Stimulated activated CD4-positive, alpha-beta T cell treated with anti-CD3 and anti-CD28 coated beads, Interleukin-1b, Interleukin-23, amount 100 ng/mL, for 48 hours (primary cell): ENCODE data around the gene KIF3B.
"Not testable (repeated sequence)": the region's sequence is repeated elsewhere in the genome, so short reads cannot be mapped to it uniquely, and the experiment has no call there.

Experiments used
- DNase-seq: peaks from one replicate; pipeline ENCODE4 v3.0.0-alpha.2; 2020

KIF3B gene

GRCh38 chr20:32296819-32297420 lies 19.5 kb downstream of the KIF3B start:
- DNase-seq, result no peak

DNA sequence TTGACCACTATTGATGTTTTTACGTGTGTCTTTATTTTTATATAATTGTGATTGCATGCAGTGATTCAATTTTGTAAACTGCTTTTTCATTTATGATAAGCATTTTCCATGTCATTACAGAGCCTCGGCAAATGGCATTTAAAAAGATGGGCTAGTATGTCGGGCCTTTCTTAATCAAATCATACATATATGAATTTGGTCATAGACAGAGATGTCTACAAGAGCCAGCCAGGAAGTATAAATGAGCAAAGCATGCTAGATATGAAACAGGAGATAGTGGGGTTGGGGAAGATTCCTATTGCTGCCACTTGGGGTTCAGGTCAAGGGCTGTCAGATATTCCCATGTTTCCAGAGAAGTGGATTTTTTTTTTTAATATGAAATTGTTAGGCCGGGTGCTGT lies 20.0 kb downstream of the KIF3B start:
- DNase-seq, result no peak

GRCh38 chr20:32300647-32301046 lies 23.2 kb downstream of the KIF3B start:
- DNase-seq, result no peak

DNA sequence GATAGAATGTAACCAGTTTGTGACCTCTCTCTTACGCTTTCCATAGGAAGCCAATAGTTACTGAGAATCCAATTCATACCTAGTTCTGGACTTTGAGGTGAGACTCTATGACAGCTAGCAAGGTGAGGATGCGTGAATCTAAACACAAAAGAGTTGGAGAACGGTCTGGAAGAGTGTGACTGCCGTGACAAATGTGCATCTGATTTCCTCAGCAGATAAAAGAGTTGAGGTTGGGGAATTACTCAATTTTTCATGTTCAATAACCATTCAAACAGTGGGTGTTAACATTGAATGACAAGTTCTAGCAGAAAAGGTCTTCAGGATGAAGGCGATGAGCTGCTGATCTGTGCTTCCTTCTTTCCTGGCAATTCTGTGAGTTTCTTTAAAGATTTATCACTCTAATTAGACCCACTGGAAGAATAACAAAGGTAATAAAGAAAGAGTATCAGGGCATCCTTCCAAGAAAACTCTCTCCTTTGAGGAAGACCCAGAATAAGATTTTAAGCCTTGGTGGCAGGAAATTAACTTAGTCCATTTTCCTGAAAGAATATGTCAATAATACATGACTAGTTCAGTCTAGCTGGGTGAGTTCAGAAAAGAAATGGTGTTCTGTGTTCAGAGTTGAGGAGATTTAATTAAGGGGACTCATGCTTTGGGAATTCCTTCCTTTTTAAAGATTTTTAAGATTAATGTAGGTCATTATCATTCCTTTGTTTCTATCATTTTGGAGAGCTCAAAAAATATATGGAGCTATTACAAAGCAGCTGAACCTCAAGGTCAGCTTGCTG lies 24.5 kb downstream of the KIF3B start:
- no peak for DNase-seq

DNA sequence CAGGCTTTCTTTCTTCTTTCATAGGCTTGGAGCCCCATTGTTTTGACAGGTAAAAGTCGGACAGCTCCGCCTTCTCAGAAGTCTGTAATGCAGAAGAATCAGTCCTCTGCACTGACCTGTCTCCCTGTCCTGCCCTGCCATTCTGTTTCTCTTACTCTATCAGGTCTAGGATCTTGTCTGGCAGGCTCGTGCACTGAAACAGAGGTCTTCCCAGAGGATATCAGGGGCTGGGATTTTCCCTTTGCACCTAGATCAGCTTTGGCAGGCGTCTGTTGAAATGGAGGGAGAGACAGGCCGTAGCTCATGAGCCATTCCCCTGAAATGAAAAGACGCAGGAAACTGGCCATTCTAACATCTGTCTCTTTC lies 25.0 kb downstream of the KIF3B start:
- DNase-seq, result no peak

- DNase-seq, result no peak
Observed at GRCh38 chr20:32304131-32304746, 26.8 kb downstream of the KIF3B start.

DNA sequence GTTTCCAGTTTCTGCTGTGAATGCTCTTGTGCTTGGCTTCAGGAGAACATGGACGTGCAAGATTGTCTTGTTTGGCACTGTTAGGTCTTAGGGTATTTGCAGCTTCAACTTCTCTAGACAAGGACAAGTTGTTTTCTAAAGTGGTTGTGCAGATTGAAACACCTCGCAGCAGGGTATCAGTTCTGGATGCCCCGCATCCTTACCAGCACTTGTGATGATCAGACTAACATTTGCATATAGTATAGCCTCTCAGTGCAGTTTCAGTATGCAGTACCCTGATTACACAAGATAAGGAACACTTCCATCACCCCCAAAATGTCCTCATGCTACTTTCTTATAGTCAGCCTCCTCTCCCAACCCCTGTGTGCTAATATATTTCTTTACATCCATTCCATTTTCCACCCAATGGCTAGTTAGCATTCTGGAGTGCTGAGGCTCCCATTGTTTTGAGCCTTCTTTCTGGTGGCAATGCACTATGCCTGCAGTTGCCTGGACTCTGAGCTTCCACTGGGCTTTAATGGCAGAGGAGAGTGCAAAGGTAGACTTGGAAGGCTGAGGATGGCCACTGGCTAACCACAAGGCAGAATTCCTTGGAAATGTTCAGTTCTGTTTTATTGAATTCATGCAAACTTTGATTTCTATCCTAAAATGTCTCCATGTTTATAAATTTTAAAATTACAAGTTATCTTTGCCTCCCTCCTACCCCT lies 35.4 kb downstream of the KIF3B start:
- DNase-seq, result no peak

GRCh38 chr20:32314768-32315167 lies 37.3 kb downstream of the KIF3B start:
- no peak for DNase-seq

GRCh38 chr20:32315399-32315798 lies 37.9 kb downstream of the KIF3B start:
- no peak for DNase-seq

- no peak for DNase-seq
Observed at GRCh38 chr20:32315891-32316290, 38.4 kb downstream of the KIF3B start.

DNA sequence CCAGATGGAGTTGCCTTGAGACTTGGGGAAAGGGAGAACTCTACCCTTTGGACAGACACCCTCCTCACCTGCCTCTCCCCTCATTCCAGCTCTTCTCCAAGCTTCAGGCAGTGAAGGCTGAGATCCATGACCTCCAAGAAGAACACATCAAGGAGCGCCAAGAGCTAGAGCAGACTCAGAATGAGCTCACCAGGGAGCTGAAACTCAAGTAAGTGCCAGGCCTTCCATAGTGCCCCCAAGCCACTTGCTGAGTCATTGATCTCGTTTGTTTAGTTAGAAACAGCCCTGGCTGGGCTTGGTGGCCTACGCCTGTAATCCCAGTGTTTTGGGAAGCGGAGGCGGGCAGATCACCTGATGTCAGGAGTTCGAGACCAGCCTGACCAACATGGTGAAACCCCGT lies 39.2 kb downstream of the KIF3B start:
- no peak for DNase-seq

DNA sequence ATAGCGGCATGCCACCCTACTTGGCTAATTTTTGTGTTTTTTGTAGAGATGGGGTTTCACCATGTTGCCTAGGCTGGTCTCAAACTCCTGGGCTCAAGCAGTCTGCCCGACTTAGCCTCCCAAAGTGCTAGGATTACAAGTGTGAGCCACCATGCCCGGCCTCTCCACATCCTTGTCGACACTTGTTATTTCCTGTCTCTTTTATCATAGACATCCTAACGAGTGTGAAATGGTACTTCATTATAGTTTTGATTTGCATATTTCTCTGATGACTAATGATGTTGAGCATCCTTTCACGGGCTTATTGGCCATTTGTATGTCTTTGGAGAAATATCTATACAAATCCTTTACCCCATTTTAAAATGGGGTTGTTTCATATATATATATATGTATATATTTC lies 41.6 kb downstream of the KIF3B start:
- no peak for DNase-seq

DNA sequence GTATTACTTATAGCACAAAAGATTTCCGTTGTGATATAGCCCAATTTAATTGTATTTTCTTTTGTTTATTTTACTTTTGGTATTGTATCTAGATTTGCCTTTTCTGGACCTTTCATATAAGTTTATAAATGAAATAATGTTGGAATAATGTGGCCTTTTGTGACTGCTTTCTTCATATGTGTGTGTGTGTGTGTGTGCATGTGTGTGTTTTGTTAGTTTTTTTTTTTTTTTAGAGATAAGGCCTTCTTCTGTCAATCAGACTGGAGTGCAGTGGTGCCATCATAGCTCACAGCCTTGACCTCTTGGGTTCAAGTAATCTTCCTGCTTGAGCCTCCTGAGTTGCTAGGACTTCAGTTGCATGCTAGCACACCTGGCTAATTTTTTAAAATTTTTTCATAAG lies 42.9 kb downstream of the KIF3B start:
- no peak for DNase-seq

DNA sequence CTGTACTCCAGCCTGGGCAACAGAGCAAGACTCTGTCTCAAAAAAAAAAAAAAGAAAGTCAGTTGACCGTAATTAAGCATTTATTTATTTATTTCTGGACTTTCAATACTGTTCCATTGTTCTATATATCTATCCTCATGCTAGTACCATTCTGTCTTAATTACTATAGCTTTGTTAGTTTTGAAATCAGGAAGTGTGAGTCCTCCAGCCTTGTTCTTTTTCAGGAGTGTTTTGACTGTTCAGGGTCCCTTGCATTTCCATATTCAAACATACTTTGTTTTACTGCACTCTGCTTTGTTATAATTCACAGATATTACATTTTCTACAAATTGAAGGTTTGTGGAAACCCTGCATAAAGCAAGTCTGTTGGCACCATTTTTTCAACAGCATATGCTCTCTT lies 43.9 kb downstream of the KIF3B start:
- DNase-seq, result no peak

- not testable (repeated sequence) for DNase-seq
Observed at GRCh38 chr20:32322260-32322659, 44.8 kb downstream of the KIF3B start.

DNA sequence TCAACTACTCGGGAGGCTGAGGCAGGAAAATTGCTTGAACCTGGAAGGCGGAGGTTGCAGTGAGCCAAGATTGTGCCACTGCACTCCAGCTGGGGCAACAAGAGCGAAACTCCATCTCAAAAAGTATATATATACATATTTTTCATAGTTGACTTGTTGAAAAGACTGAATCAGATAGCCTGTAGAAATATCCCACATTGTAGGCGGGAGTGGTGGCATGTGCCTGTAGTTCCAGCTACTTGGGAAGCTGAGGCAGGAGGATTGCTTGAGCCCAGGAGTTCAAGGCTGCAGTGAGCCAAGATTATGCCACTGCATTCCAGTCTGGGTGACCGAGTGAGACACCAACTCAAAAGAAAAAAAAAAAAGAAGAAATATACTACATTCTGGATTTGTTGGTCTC lies 46.3 kb downstream of the KIF3B start:
- DNase-seq, result not testable (repeated sequence)

DNA sequence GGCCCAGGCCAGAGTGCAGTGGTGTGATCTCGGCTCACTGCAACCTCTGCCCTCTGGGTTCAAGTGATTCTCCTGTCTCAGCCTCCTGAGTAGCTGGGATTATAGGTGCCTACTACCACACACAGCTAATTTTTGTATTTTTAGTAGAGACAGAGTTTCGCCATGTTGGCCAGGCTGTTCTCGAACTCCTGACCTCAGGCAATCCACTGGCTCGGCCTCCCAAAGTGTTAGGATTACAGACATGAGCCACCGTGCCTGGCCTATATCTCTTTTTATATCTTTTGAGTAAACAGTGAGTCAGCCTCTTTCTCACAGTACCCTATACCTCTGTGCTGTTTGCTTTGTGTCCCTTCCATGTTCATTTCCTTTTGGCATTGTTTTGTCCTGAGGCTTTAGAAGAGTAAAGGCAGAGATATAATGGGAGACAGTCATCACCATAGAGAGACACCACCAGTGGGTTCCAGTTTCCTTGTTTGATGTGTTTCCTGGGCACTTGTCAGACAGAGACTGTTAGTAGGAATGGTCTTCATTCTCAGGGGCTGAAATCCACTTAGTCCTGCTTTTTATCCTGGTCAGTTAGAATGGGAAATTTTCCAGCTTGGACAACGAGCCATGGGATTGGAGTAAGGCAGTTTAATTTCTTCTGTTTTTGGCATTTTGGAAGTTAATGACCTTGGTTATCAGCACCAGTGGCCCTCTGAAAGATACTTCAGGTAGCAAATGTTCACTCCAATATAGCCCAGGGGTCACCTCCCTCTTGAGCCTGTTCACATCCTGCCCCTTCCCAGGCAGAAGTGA lies 48.5 kb downstream of the KIF3B start:
- DNase-seq, result no peak

DNA sequence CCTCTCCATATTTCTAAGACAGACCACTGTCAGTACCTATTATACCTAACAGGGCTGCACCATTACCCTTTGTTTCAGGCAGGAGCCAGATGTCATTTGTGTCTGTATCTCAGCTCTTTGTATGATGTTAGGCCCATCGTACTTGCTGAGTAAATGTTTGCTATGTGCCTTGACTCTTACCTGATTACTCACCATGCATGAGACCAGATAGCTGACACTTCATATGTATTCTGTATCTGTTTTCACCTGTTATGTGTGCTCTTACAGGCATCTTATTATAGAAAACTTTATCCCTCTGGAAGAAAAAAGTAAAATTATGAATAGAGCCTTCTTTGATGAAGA lies 49.0 kb downstream of the KIF3B start:
- DNase-seq, result no peak

DNA sequence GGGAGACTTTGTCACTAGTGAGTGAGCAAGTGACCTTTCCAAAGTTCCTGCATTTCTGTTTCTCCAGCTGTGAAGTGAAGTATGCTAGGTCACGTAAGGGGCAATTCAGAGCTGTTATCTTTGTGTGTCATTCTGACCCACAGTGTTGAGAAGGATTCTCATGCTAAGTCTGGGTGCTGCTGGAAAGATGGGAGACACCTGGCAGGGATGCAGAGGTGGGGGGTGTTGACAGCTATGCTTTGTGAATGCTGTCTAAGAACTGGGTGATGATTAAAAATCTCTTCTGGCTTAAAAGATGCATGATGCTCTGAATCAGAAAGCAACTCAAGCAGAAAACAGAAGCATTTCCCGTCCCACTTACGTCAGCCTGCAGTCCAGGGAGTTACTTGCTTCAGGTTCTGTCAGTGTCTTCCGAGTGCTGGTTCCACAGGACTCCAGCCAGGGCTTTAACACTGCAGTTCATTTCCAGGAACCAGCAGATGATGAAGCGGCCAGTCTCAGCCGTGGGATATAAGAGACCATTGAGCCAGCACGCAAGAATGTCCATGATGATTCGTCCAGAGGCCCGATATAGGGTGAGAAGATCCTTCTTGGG lies 49.7 kb downstream of the KIF3B start:
- no peak for DNase-seq

- DNase-seq, result no peak
Observed at GRCh38 chr20:32329817-32330554, 52.5 kb downstream of the KIF3B start.

GRCh38 chr20:32330555-32330897 lies 53.1 kb downstream of the KIF3B start:
- no peak for DNase-seq

GRCh38 chr20:32332614-32333013 lies 55.2 kb downstream of the KIF3B start:
- peak; percentile 19 for DNase-seq
